ENCODE measurements around the gene GFRA1. TPM values are rescaled to one million over a fixed set of nuclear protein-coding genes. Genes with fewer than 3 reads are reported as not detected.

The GFRA1 gene
- total and polyA plus RNA-seq, 2 of the 4 experiments (the other 2 are of a cell fraction), result 9.1 to 9.3 TPM

DNA sequence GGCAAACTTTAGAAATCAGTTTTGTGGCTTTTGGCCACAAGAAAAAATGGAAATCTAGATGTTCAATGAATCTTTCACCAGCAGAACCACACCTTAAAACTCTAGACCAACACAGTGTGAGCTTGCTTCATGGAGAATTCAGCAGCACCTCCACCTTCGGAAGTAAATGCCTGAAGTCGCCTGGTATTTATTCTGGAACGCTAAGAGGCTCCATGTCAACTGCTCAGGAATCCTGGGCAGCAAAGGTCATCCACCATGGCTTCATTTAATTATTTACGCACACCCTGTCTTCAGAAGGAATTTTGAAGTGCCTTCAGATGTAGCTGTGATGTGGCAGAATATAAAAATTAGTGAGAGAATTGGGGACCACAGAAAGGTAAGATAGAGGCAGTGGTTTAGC lies 167.7 kb downstream of the GFRA1 start:
- dilution Hi-C loops (cut with HindIII; ENCODE audit: low sequenced_read_pairs, unreplicated experiment), result no loop called here
- H3K4me1 ChIP-seq (ENCODE audit: control insufficient read depth, insufficient read depth, low read length), result no peaks in the 10 kb centered on the region
- CTCF ChIA-PET, result no interaction called here

More for the DNA sequence above, 167.7 kb downstream of the GFRA1 start:
- Histone ChIP-seq H2AK5ac (ENCODE audit: low read depth, low read length) (no peak overlapping the region), H3K9me1 (ENCODE audit: insufficient read depth, low read length) (no peaks in the 10 kb centered on the region), H3K4ac (ENCODE audit: low read depth, low read length) (no peak overlapping the region), H2BK15ac (ENCODE audit: low read depth, low read length) (no peak overlapping the region), H2BK20ac (ENCODE audit: low read depth, low read length) (no peak overlapping the region), H3K14ac (replicated peaks; ENCODE audit: low read depth, low read length) (no peak overlapping the region), H3K56ac (ENCODE audit: extremely low read depth, insufficient read depth, low read length) (peak overlapping the region; percentile 0; the same call in 1 of the 2 replicates), H3K4me2 (ENCODE audit: low read depth, low read length) (no peak overlapping the region), H3K18ac (ENCODE audit: low read depth, low read length) (no peak overlapping the region), H3K23ac (ENCODE audit: low read depth, low read length) (no peak overlapping the region), H4K8ac (ENCODE audit: low read depth in 2 of 2, low read length in 2 of 2) (no peak overlapping the region), H2BK120ac (ENCODE audit: low read depth, low read length) (no peak overlapping the region), H2AK9ac (replicated peaks; ENCODE audit: low read depth, low read length, poor library complexity) (no peak overlapping the region), H4K91ac (ENCODE audit: insufficient read depth, low read depth, low read length) (no peak overlapping the region), H3K79me1 (ENCODE audit: low read depth in 1 of 2, low read length in 2 of 2) (no peaks in the 10 kb centered on the region), H2BK5ac (ENCODE audit: low read depth, low read length, poor library complexity, severe bottlenecking) (no peak overlapping the region), H3K9me3 (ENCODE audit: control insufficient read depth, insufficient read depth, low read length) (0 out of 2 replicates have a peak, but pooled peaks cover 2% of the 10 kb centered on the region), H4K5ac (ENCODE audit: low read depth, low read length) (no peak overlapping the region), H3K27ac (ENCODE audit: insufficient read depth, low read length) (no peak overlapping the region), H3K27me3 (ENCODE audit: control insufficient read depth, insufficient read depth, low read length) (no peaks in the 10 kb centered on the region), H3K4me3 (ENCODE audit: insufficient read depth, low read depth, low read length) (no peak overlapping the region), H3K9ac (ENCODE audit: low read depth, low read length) (no peak overlapping the region), H2AFZ (replicated peaks; ENCODE audit: low read length, poor library complexity) (no peak overlapping the region), H4K20me1 (ENCODE audit: insufficient read depth, low read length) (no peaks in the 10 kb centered on the region), H3K36me3 (ENCODE audit: control insufficient read depth, insufficient read depth, low read length) (no peaks in the 10 kb centered on the region)
- in situ Hi-C loops (cut with MboI; ENCODE audit: low sequenced_read_pairs) (no loop called here), intact Hi-C loops (cut with micrococcal nuclease) (no loop called here)
- no peak for ATAC-seq (ENCODE audit: low read depth)
- POLR2A ChIA-PET (ENCODE audit: unreplicated experiment), result no interaction called here
- DNase-seq, result no peak
- no CpG with 5 or more reads among the region's 4 CpGs for WGBS, 2 experiments (ENCODE audit: extremely low coverage in 2 of 2, insufficient read length in 1 of 2)
- BruUV-seq (replicated peaks), result no TSS peak
- TF ChIP-seq RFX5 (IDR thresholded peaks at IDR 0.05; ENCODE audit: low read depth, low read length) (no peak), CHD1 (IDR thresholded peaks at IDR 0.05; ENCODE audit: low read depth, low read length) (no peak), MAZ (IDR thresholded peaks at IDR 0.05; ENCODE audit: borderline replicate concordance, low read depth, low read length) (no peak), FOS (IDR thresholded peaks at IDR 0.05; ENCODE audit: low read depth, low read length) (no peak)
- TF ChIP-seq, protein P1, sequence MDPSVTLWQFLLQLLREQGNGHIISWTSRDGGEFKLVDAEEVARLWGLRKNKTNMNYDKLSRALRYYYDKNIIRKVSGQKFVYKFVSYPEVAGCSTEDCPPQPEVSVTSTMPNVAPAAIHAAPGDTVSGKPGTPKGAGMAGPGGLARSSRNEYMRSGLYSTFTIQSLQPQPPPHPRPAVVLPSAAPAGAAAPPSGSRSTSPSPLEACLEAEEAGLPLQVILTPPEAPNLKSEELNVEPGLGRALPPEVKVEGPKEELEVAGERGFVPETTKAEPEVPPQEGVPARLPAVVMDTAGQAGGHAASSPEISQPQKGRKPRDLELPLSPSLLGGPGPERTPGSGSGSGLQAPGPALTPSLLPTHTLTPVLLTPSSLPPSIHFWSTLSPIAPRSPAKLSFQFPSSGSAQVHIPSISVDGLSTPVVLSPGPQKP (IDR thresholded peaks at IDR 0.05; ENCODE audit: borderline replicate concordance, low read depth, low read length), result no peak
